Astrocyte of the cerebellum (primary cell): ENCODE results near the gene RAD9A.
A peak's percentile ranks its signal among the peaks of the same experiment; 100 is the strongest.

Experiments
- DNase-seq: peaks from one replicate; pipeline ENCODE4 v3.0.0-alpha.2; 2011; ENCODE audit warnings: low read depth
- H3K4me3 ChIP-seq: 2 replicates; pipeline ENCODE4 v1.5.1; 2011; ENCODE audit warnings: mild to moderate bottlenecking, low read depth, low read length, moderate library complexity
- CTCF ChIP-seq: IDR thresholded peaks from 2 replicates; pipeline ENCODE4 v1.5.1; 2012; ENCODE audit warnings: low read length, low read depth, moderate library complexity, mild to moderate bottlenecking; ENCODE audit errors: missing control alignments
- in situ Hi-C: cut with HindIII; loops from 2 replicates; pipeline ENCODE4 v1.10.0; 2017; ENCODE audit warnings: low sequenced_read_pairs

The RAD9A gene

GRCh38 chr11:67416416-67417335, 24.9 kb downstream of the RAD9A start:
- in situ Hi-C loops, result no loop called here
- TF ChIP-seq CTCF, result no peak
- H3K4me3 ChIP-seq, result no peak overlapping the region
- DNase-seq, result no peak

- H3K4me3 ChIP-seq, result no peak overlapping the region
- no peak for TF ChIP-seq CTCF
- in situ Hi-C loops, result no loop called here
- no peak for DNase-seq
Observed at GRCh38 chr11:67417425-67417824, 25.6 kb downstream of the RAD9A start.

- no peak overlapping the region for H3K4me3 ChIP-seq
- no peak for DNase-seq
- no peak for TF ChIP-seq CTCF
- in situ Hi-C loops, result no loop called here
Observed at GRCh38 chr11:67418476-67419281, 26.9 kb downstream of the RAD9A start.

- H3K4me3 ChIP-seq, result no peak overlapping the region
- no peak for TF ChIP-seq CTCF
- in situ Hi-C loops, result no loop called here
- no peak for DNase-seq
Observed at GRCh38 chr11:67419325-67420049, 27.7 kb downstream of the RAD9A start.

GRCh38 chr11:67420147-67420645, 28.4 kb downstream of the RAD9A start:
- no peak for TF ChIP-seq CTCF
- H3K4me3 ChIP-seq, result peak overlapping the region; percentile 24
- DNase-seq, result no peak
- in situ Hi-C loops, result no loop called here
